Hepatocyte (in vitro differentiated cells): ENCODE measurements around the gene VIPR1. TPM values are rescaled to one million over a fixed set of nuclear protein-coding genes. Genes with fewer than 3 reads are reported as not detected.

Experiments used
- DNase-seq: peaks from one replicate; pipeline ENCODE4 v3.0.0-alpha.2; 2016; ENCODE audit warnings: low spot score
- H2AFZ ChIP-seq: fragments of 200-600 bp; sonication (generic); 2 replicates; pipeline ENCODE4 v1.6.0; 2016; ENCODE audit warnings: antibody characterized with exemption, mild to moderate bottlenecking
- H3K27ac ChIP-seq: fragments of 200-600 bp; sonication (generic); 2 replicates; pipeline ENCODE4 v1.5.1; 2016; ENCODE audit warnings: mild to moderate bottlenecking
- H3K27me3 ChIP-seq: fragments of 200-600 bp; sonication (generic); 2 replicates; pipeline ENCODE4 v1.6.1; 2016
- H3K36me3 ChIP-seq: fragments of 200-600 bp; sonication (generic); replicated peaks from 2 replicates; pipeline ENCODE4 v1.5.1; 2016; ENCODE audit warnings: low read depth; ENCODE audit not compliant: insufficient read depth
- H3K4me1 ChIP-seq: fragments of 200-600 bp; sonication (generic); 2 replicates; pipeline ENCODE4 v1.5.1; 2016; ENCODE audit warnings: mild to moderate bottlenecking, moderate library complexity; ENCODE audit not compliant: insufficient read depth
- H3K4me2 ChIP-seq: fragments of 200-600 bp; sonication (generic); 2 replicates; pipeline ENCODE4 v1.6.0; 2016
- H3K4me3 ChIP-seq: fragments of 200-600 bp; sonication (generic); 2 replicates; pipeline ENCODE4 v1.5.1; 2016; ENCODE audit warnings: mild to moderate bottlenecking
- H3K79me2 ChIP-seq: fragments of 200-600 bp; sonication (generic); 2 replicates; pipeline ENCODE4 v1.6.0; 2017; ENCODE audit warnings: mild to moderate bottlenecking
- H3K9me2 ChIP-seq: fragments of 200-600 bp; sonication (generic); replicated peaks from 2 replicates; pipeline ENCODE4 v1.6.0; 2017; ENCODE audit warnings: mild to moderate bottlenecking; ENCODE audit not compliant: insufficient read depth
- H3K9me3 ChIP-seq: fragments of 200-600 bp; sonication (generic); 2 replicates; pipeline ENCODE4 v1.5.1; 2016; ENCODE audit warnings: low read depth, mild to moderate bottlenecking
- H4K20me1 ChIP-seq: fragments of 200-600 bp; sonication (generic); 2 replicates; pipeline ENCODE4 v1.6.0; 2016; ENCODE audit warnings: mild to moderate bottlenecking; ENCODE audit not compliant: insufficient read depth, poor library complexity, severe bottlenecking
- EZH2 ChIP-seq: fragments of 200-600 bp; sonication (generic); IDR thresholded peaks from 2 replicates; pipeline ENCODE4 v1.6.1; 2016; ENCODE audit warnings: antibody characterized with exemption, mild to moderate bottlenecking, borderline replicate concordance
- EZH2phosphoT487 ChIP-seq: fragments of 200-600 bp; sonication (generic); IDR thresholded peaks from one replicate; pipeline ENCODE4 v1.6.1; 2018; ENCODE audit warnings: antibody characterized with exemption, mild to moderate bottlenecking, low read depth, moderate library complexity; ENCODE audit not compliant: unreplicated experiment, severe bottlenecking
- WGBS: methylation state at CpG from one replicate; pipeline ENCODE4 v1.1.6; 2016; ENCODE audit warnings: low lambda C conversion rate; ENCODE audit errors: missing lambda C conversion rate; 5-methylcytosine and 5-hydroxymethylcytosine counted together
- polyA plus RNA-seq: library from polyadenylated mRNA; unstranded; fragments of >200 nt; fragmentation: Nextera tagmentation; extraction: Ambion mirVana; gene quantifications from 2 replicates; pipeline ENCODE4 v1.2.1, GENCODE V29; 2016
- total RNA-seq: library from RNA; depleted of rRNA; stranded (reverse); fragments of >200 nt; gene quantifications from 2 replicates; pipeline ENCODE4 v1.2.3, GENCODE V29; 2014
- TF ChIP-seq, protein P1 (sequence below): fragments of 200-600 bp; sonication (generic); IDR thresholded peaks from 2 replicates; pipeline ENCODE4 v1.5.1; 2016; ENCODE audit warnings: antibody characterized with exemption, mild to moderate bottlenecking; ENCODE audit not compliant: poor library complexity

Gene VIPR1
- total and polyA plus RNA-seq, 2 experiments from 2014 or later: 17.5 to 19.2 TPM

DNA sequence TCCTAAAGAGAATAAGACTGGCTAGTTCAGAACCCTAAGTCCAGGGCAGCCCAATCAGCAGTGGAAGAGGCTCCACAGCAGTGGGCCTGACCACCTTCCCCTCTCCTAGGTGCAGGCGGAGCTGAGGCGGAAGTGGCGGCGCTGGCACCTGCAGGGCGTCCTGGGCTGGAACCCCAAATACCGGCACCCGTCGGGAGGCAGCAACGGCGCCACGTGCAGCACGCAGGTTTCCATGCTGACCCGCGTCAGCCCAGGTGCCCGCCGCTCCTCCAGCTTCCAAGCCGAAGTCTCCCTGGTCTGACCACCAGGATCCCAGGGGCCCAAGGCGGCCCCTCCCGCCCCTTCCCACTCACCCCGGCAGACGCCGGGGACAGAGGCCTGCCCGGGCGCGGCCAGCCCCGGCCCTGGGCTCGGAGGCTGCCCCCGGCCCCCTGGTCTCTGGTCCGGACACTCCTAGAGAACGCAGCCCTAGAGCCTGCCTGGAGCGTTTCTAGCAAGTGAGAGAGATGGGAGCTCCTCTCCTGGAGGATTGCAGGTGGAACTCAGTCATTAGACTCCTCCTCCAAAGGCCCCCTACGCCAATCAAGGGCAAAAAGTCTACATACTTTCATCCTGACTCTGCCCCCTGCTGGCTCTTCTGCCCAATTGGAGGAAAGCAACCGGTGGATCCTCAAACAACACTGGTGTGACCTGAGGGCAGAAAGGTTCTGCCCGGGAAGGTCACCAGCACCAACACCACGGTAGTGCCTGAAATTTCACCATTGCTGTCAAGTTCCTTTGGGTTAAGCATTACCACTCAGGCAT is 33.7 kb downstream of the VIPR1 start:
- Histone ChIP-seq H3K4me2 (no peak overlapping the region), H3K9me2 (no peaks in the 10 kb centered on the region), H2AFZ (no peak overlapping the region), H3K4me1 (no peaks in the 10 kb centered on the region), H3K27ac (no peak overlapping the region), H3K9me3 (no peaks in the 10 kb centered on the region), H4K20me1 (no peaks in the 10 kb centered on the region), H3K27me3 (no peaks in the 10 kb centered on the region), H3K79me2 (no peaks in the 10 kb centered on the region), H3K36me3 (no peaks in the 10 kb centered on the region), H3K4me3 (no peak overlapping the region)
- TF ChIP-seq EZH2: no peak
- TF ChIP-seq, protein P1, sequence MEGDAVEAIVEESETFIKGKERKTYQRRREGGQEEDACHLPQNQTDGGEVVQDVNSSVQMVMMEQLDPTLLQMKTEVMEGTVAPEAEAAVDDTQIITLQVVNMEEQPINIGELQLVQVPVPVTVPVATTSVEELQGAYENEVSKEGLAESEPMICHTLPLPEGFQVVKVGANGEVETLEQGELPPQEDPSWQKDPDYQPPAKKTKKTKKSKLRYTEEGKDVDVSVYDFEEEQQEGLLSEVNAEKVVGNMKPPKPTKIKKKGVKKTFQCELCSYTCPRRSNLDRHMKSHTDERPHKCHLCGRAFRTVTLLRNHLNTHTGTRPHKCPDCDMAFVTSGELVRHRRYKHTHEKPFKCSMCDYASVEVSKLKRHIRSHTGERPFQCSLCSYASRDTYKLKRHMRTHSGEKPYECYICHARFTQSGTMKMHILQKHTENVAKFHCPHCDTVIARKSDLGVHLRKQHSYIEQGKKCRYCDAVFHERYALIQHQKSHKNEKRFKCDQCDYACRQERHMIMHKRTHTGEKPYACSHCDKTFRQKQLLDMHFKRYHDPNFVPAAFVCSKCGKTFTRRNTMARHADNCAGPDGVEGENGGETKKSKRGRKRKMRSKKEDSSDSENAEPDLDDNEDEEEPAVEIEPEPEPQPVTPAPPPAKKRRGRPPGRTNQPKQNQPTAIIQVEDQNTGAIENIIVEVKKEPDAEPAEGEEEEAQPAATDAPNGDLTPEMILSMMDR: peak; percentile 44
- no peak for TF ChIP-seq EZH2phosphoT487
- peak; percentile 68 for DNase-seq
- WGBS: 83% methylated on average over 26 of the region's 35 CpGs

DNA sequence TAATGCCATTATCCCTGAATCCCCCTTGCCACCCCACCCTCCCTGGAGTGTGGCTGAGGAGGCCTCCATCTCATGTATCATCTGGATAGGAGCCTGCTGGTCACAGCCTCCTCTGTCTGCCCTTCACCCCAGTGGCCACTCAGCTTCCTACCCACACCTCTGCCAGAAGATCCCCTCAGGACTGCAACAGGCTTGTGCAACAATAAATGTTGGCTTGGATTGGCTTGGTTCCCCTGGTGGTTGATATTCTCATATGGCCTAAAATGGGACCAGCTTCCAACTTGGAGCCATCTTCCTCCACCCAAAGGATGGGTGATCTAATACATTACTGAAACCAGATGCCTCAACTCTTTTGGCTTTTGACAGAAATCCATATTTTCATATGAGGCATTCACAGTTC is 34.9 kb downstream of the VIPR1 start:
- H3K36me3 ChIP-seq: no peaks in the 10 kb centered on the region
- no peaks in the 10 kb centered on the region for H3K9me2 ChIP-seq
- TF ChIP-seq EZH2 (no peak), EZH2phosphoT487 (no peak)
- TF ChIP-seq, protein P1: no peak
- H3K9me3 ChIP-seq: no peaks in the 10 kb centered on the region
- no peaks in the 10 kb centered on the region for H3K27me3 ChIP-seq
- H3K27ac ChIP-seq: no peak overlapping the region
- H3K4me2 ChIP-seq: no peak overlapping the region
- no peaks in the 10 kb centered on the region for H4K20me1 ChIP-seq
- DNase-seq: no peak
- no peaks in the 10 kb centered on the region for H3K79me2 ChIP-seq
- H3K4me3 ChIP-seq: no peak overlapping the region
- H3K4me1 ChIP-seq: no peaks in the 10 kb centered on the region
- no peak overlapping the region for H2AFZ ChIP-seq

DNA sequence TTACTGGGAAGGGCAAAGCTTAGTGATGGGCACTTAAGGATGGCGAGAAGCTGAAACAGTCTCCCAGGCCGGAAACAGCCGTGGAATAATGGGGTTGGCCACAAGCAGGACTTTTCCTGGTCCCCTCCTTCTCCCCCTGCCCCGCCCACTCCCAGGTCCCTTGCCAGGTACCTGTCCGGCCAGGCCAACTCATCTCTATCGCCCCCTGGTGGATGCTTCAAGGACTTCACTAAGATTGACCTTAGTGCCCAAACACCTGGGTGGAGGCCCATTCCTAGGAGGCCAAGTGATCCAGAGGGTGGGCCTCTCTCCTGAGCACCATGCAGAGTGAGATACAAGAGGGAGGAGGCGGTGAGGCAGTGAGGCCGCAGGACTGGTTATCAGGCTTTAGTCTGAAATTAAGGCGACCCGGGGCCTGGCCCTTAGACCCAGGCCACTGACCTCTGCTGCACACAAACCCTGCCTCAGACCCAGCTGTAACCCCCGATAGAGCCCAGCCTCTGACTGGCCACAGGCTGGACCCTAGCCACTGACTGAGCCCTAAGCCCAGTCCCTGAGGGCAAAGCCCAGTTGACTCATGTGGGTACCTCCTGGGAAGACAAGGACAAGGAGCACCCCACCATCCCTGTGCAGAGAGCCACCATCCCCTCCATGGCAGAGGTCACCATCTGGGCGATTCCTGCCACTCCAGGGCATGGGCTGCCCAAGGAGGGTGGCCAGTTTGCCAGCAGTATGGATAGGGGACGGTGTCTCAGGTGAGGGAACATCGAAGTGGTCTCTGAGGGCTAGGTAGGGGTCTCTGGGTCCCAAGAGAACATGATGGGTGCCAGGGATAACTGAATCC is 37.6 kb downstream of the VIPR1 start:
- peak; percentile 79 for DNase-seq
- no peaks in the 10 kb centered on the region for H3K9me2 ChIP-seq
- H4K20me1 ChIP-seq: no peaks in the 10 kb centered on the region
- H3K27me3 ChIP-seq: no peaks in the 10 kb centered on the region
- 56% methylated on average over 14 of the region's 14 CpGs for WGBS
- peaks cover 12% of the 10 kb centered on the region for H3K4me1 ChIP-seq
- H3K4me3 ChIP-seq: no peak overlapping the region
- H3K27ac ChIP-seq: no peak overlapping the region
- no peak overlapping the region for H3K4me2 ChIP-seq
- no peaks in the 10 kb centered on the region for H3K36me3 ChIP-seq
- no peaks in the 10 kb centered on the region for H3K9me3 ChIP-seq
- no peak for TF ChIP-seq EZH2phosphoT487
- TF ChIP-seq, protein P1: peak; percentile 63
- TF ChIP-seq EZH2: no peak
- no peak overlapping the region for H2AFZ ChIP-seq
- H3K79me2 ChIP-seq: no peaks in the 10 kb centered on the region
